A375 (cell line): ENCODE measurements around the gene UBN2. TPM values are rescaled to one million over a fixed set of nuclear protein-coding genes. Genes with fewer than 3 reads are reported as not detected.

ENCODE experiments used
- small RNA-seq: library from RNA; depleted of rRNA; stranded (forward); fragments of <200 nt; gene quantifications from one replicate; pipeline ENCODE3, GENCODE V24; 2014
- total RNA-seq: library from RNA; depleted of rRNA; stranded (reverse); fragments of >200 nt; shearing (Covaris generic); gene quantifications from 2 replicates; pipeline ENCODE4 v1.2.3, GENCODE V29; 2014; rRNA removed

The UBN2 gene
- total RNA-seq: 4.2 and 4.9 TPM in 2 replicates

GRCh38 chr7:139230774-139231512 is at the start of gene UBN2:
Gene UBN2, plus strand, starts transcription at chr7:139231237. Its CDS starts 248 bp downstream, at chr7:139231485.

DNA sequence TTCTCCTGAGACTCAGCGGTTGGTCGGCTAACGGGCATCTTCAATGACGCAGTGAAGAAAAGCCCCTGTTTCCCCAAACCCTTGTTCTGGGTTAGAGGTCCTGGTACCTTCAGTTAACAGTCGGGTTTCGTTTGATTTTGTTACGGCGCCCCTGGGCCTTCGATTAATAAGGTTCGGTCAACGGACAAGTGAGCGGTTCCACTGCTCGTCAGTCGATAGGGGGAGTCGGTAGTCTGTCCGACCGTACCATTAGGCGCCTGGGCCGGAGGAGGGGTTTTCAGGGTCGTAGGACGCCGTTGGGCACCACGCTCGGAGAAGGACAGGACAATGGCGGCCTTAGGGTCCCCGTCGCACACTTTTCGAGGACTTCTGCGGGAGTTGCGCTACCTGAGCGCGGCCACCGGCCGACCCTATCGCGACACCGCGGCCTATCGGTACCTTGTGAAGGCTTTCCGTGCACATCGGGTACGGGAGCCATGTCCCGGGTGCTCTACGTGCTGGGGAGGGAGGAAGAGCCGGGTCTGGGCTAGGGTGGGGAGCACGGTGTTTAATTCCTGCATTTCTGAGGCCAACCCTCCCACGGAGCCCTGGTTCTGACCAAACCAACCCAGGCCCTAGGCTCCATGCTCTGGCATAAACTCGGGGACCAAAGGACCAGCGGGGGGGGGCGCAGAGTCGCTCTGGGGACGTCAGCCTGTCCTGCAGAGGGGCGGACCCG is 110.2 kb downstream of the UBN2 start, which contains the start of gene FMC1:
Gene FMC1 (plus strand): TSS at position 280 of the 718 bp plus-strand sequence. CDS start 48 bp downstream, at position 328.

Small RNA genes lying within 50 kb of the gene (small RNA-seq; reads per million reads assigned to genes)
- gene AC009220.1 (not detected), gene RNU6-206P (not detected)

Other genes with a start within 250 kb of the UBN2 start
- gene KIAA1549, start 249.8 kb upstream of the UBN2 start, total RNA-seq: 3.6 and 5.0 TPM in 2 replicates
- 1.5 and 2.3 TPM in 2 replicates for gene ZC3HAV1L, start 195.2 kb upstream of the UBN2 start, total RNA-seq
- gene ZC3HAV1, start 121.5 kb upstream of the UBN2 start, total RNA-seq: 22.4 and 26.5 TPM in 2 replicates
- gene FMC1, start 110.1 kb downstream of the UBN2 start, total RNA-seq: 18.9 and 26.9 TPM in 2 replicates
- gene LUC7L2, start 128.7 kb downstream of the UBN2 start, total RNA-seq: 61.8 and 80.5 TPM in 2 replicates